ENCODE measurements around the gene ITPKB.

DNA sequence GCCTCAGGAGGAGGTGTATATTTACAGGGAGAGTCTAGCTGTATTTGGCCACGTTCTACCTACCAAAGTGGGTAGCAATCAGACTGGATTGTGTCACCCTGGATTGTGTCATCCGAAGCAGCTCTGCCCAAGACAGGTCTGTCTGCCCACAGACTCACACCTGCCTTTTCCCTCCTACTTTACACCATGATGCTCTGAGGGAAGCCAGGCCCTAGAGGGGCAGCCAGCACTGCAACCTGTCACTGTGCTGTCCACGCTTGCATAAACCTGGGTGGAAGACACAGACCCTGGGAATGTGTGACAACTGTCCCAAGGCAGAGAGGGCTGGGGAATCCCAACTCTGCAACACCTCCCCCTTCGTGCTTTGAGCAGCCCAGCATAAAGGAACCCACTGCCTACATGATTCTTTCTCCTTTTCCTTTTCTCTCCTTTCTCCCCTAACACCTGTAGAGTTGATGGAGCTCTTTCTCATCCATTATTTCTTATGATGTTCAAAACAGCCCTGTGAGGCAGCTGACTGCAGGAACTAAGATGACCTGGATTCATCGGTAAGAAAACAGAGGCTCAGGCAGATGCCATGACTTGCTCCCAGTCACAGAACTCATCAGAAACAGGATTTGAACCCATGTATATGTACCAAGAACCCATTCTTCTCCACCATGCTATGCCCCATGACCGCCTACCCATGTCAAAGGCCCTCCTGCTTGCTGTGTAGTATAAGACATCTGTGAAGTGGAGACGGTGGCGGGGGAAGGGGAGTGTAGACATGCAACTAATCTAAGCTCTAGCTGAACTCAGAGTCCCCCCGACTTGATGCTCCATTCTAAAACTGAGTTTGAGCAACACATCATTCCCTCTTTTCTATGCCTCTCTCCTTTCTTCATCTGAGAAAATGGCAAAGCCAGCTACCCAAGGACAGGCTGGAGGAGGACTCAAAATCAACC lies 55.9 kb downstream of the ITPKB start:
- TF ChIP-seq, protein P1, sequence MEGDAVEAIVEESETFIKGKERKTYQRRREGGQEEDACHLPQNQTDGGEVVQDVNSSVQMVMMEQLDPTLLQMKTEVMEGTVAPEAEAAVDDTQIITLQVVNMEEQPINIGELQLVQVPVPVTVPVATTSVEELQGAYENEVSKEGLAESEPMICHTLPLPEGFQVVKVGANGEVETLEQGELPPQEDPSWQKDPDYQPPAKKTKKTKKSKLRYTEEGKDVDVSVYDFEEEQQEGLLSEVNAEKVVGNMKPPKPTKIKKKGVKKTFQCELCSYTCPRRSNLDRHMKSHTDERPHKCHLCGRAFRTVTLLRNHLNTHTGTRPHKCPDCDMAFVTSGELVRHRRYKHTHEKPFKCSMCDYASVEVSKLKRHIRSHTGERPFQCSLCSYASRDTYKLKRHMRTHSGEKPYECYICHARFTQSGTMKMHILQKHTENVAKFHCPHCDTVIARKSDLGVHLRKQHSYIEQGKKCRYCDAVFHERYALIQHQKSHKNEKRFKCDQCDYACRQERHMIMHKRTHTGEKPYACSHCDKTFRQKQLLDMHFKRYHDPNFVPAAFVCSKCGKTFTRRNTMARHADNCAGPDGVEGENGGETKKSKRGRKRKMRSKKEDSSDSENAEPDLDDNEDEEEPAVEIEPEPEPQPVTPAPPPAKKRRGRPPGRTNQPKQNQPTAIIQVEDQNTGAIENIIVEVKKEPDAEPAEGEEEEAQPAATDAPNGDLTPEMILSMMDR (IDR thresholded peaks at IDR 0.05; ENCODE audit: insufficient read depth, low read length), result no peak
- no peak for TF ChIP-seq GABPA (IDR thresholded peaks at IDR 0.05; ENCODE audit: low read depth)
